Islet precursor cell (in vitro differentiated cells): Measurements from ENCODE around the gene TYMP.
A peak's percentile ranks its signal among the peaks of the same experiment; 100 is the strongest.
"Not testable (repeated sequence)": the region's sequence is repeated elsewhere in the genome, so short reads cannot be mapped to it uniquely, and the experiment has no call there.

Source experiments
- DNase-seq: peaks from one replicate; pipeline ENCODE4 v3.0.0-alpha.2; 2018

Gene TYMP

GRCh38 chr22:50523806-50524675 lies 5.8 kb downstream of the TYMP start:
- DNase-seq, result peak; percentile 70

GRCh38 chr22:50523458-50523805 lies 6.4 kb downstream of the TYMP start:
- no peak for DNase-seq

- peak; percentile 46 for DNase-seq
Observed at GRCh38 chr22:50522806-50523438, 6.9 kb downstream of the TYMP start.

- DNase-seq, result peak; percentile 47
Observed at GRCh38 chr22:50522208-50522805, 7.5 kb downstream of the TYMP start.

- DNase-seq, result peak; percentile 48
Observed at GRCh38 chr22:50521710-50522109, 8.1 kb downstream of the TYMP start.

- DNase-seq, result no peak
Observed at GRCh38 chr22:50520826-50521453, 8.9 kb downstream of the TYMP start.

- not testable (repeated sequence) for DNase-seq
Observed at GRCh38 chr22:50520184-50520583, 9.6 kb downstream of the TYMP start.

GRCh38 chr22:50519151-50519550 lies 10.7 kb downstream of the TYMP start:
- DNase-seq, result no peak

- DNase-seq, result no peak
Observed at GRCh38 chr22:50518606-50519005, 11.2 kb downstream of the TYMP start.

- DNase-seq, result peak; percentile 47
Observed at GRCh38 chr22:50517495-50518260, 12.1 kb downstream of the TYMP start.

- no peak for DNase-seq
Observed at GRCh38 chr22:50516891-50517290, 12.9 kb downstream of the TYMP start.

GRCh38 chr22:50516068-50516467 lies 13.7 kb downstream of the TYMP start:
- peak; percentile 57 for DNase-seq

GRCh38 chr22:50513175-50513574 lies 16.6 kb downstream of the TYMP start:
- DNase-seq, result no peak

GRCh38 chr22:50508897-50509296 lies 20.9 kb downstream of the TYMP start:
- no peak for DNase-seq

- peak; percentile 98 for DNase-seq
Observed at GRCh38 chr22:50507991-50508884, 21.6 kb downstream of the TYMP start, which contains the start of gene NCAPH2. Gene NCAPH2 (plus strand): TSS chr22:50508224. CDS start chr22:50508338, 114 bp downstream.

- DNase-seq, result no peak
Observed at GRCh38 chr22:50507421-50507990, 22.3 kb downstream of the TYMP start, which contains the start of gene LMF2. Gene LMF2 (minus strand): TSS chr22:50507702. CDS start chr22:50507675, 27 bp downstream.

GRCh38 chr22:50506611-50507420 lies 23.0 kb downstream of the TYMP start:
- DNase-seq, result peak; percentile 70

GRCh38 chr22:50505776-50506610 lies 23.8 kb downstream of the TYMP start:
- peak; percentile 52 for DNase-seq

GRCh38 chr22:50505276-50505775 lies 24.5 kb downstream of the TYMP start:
- peak; percentile 48 for DNase-seq
